CD4-positive, alpha-beta memory T cell (primary cell): ENCODE data around the gene GRID2. TPM values are rescaled to one million over a fixed set of nuclear protein-coding genes. Genes with fewer than 3 reads are reported as not detected.
A peak's percentile ranks its signal among the peaks of the same experiment; 100 is the strongest.

Source experiments
- CTCF ChIA-PET: fragments of 350-600 bp; sonication (Branson Sonifier 250); formaldehyde crosslinking; loops from one replicate; lab custom pipeline; 2021; ENCODE audit warnings: inconsistent platforms; ENCODE audit not compliant: partially characterized antibody; lab: Charles Lee
- POLR2A ChIA-PET: fragments of 350-600 bp; sonication (Branson Sonifier 250); formaldehyde crosslinking; loops from one replicate; lab custom pipeline; 2021; ENCODE audit not compliant: partially characterized antibody; lab: Charles Lee
- DNase-seq, 5 donors: peaks; one replicate each; pipeline versions ENCODE4 v3.0.0 to v3.0.0-alpha.2; 2020 to 2022; ENCODE audit warnings: mixed read lengths in 1 of 5
- H3K27ac ChIP-seq: one replicate; pipeline ENCODE4 v1.7.0; 2013; ENCODE audit warnings: low read depth, low read length
- H3K27me3 ChIP-seq: 2 replicates; pipeline ENCODE4 v1.7.0; 2013; ENCODE audit warnings: mild to moderate bottlenecking, low read length, moderate library complexity; ENCODE audit not compliant: insufficient read depth
- H3K36me3 ChIP-seq: 2 replicates; pipeline ENCODE4 v1.7.0; 2013; ENCODE audit warnings: mild to moderate bottlenecking, low read length, moderate library complexity; ENCODE audit not compliant: insufficient read depth
- H3K4me1 ChIP-seq: 2 replicates; pipeline ENCODE4 v1.7.0; 2013; ENCODE audit warnings: mild to moderate bottlenecking, low read length, moderate library complexity; ENCODE audit not compliant: insufficient read depth
- H3K4me3 ChIP-seq, 2 donors: one replicate each; pipeline ENCODE4 v1.7.0; 2013; ENCODE audit warnings: low read length in 2 of 2, mild to moderate bottlenecking in 1 of 2
- H3K9me3 ChIP-seq, 2 donors: one replicate each; pipeline ENCODE4 v1.7.0; 2013; ENCODE audit warnings: low read length in 2 of 2, control low read depth in 1 of 2; ENCODE audit not compliant: control insufficient read depth in 1 of 2
- H3K27ac Mint-ChIP-seq, 7 donors: one replicate each; pipeline ENCODE4 v1.8.0; 2020 to 2021; ENCODE audit warnings: mixed read lengths in 7 of 7, mild to moderate bottlenecking in 6 of 7, inconsistent platforms in 3 of 7, moderate library complexity in 3 of 7
- H3K27me3 Mint-ChIP-seq, 2 donors: one replicate each; pipeline ENCODE4 v1.8.0; 2020 to 2021; ENCODE audit warnings: mixed read lengths in 2 of 2
- H3K36me3 Mint-ChIP-seq, 2 donors: one replicate each; pipeline ENCODE4 v1.8.0; 2020 to 2021; ENCODE audit warnings: mixed read lengths in 2 of 2, inconsistent platforms in 1 of 2, mild to moderate bottlenecking in 1 of 2
- H3K4me1 Mint-ChIP-seq, 4 donors: one replicate each; pipeline ENCODE4 v1.8.0; 2020 to 2021; ENCODE audit warnings: mixed read lengths in 4 of 4, mild to moderate bottlenecking in 1 of 4
- H3K4me3 Mint-ChIP-seq, 8 donors: one replicate each; pipeline ENCODE4 v1.8.0; 2020 to 2021; ENCODE audit warnings: mixed read lengths in 8 of 8, mild to moderate bottlenecking in 7 of 8, moderate library complexity in 6 of 8, inconsistent platforms in 3 of 8
- H3K9me3 Mint-ChIP-seq, 8 donors: one replicate each; pipeline ENCODE4 v1.8.0; 2020 to 2021; ENCODE audit warnings: mixed read lengths in 8 of 8, mild to moderate bottlenecking in 5 of 8, inconsistent platforms in 3 of 8, moderate library complexity in 1 of 8
- intact Hi-C: fragments of 100-400 bp; cut with micrococcal nuclease; formaldehyde crosslinking; loops from one replicate; pipeline ENCODE4 v1.15.1; 2023
- polyA plus RNA-seq, 2 donors: library from polyadenylated mRNA; unstranded; fragments of 300-500 nt; fragmentation: Illumina TruSeq; gene quantifications; one replicate each; pipeline ENCODE4 v1.2.3, GENCODE V29; 2021
- total RNA-seq, 2 experiments: library from RNA; stranded (reverse); gene quantifications; one replicate each; pipeline ENCODE4 v1.2.3, GENCODE V29; 2021

The GRID2 gene
- total and polyA plus RNA-seq, 4 experiments from 2014 or later: not detected

DNA sequence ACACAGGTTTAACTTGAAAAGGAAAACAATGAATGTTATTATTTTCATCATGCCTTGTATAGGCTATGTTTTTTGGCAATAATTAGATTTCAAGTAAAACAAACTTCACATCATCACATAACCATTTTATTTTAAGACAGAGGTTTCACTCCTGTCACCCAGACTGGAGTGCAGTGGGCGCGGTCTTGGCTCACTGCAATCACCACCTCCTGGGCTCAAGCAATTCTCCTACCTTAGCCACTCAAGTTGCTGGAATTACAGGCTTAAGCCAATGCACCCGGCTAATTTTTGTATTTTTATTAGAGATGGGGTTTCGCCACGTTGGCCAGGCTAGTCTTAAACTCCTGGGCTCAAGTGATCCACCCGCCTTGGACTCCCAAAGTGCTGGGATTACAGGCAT lies 866.2 kb downstream of the GRID2 start:
- no peaks in the 10 kb centered on the region for H3K27me3 ChIP-seq
- no peaks in the 10 kb centered on the region for H3K4me1 ChIP-seq
- intact Hi-C loops: no loop called here
- H3K27ac ChIP-seq: no peak overlapping the region
- H3K9me3 ChIP-seq: no peaks in the 10 kb centered on the region
- Mint-ChIP-seq H3K4me3 (no peak overlapping the region), H3K4me1 (no peaks in the 10 kb centered on the region), H3K36me3 (no peaks in the 10 kb centered on the region), H3K27me3 (no peaks in the 10 kb centered on the region), H3K9me3 (peaks cover 0 to 10% (median 2%) of the 10 kb centered on the region in 8 donors), H3K27ac (no peak overlapping the region)
- no peaks in the 10 kb centered on the region for H3K36me3 ChIP-seq
- no peak for DNase-seq
- CTCF ChIA-PET: no interaction called here
- no peak overlapping the region for H3K4me3 ChIP-seq
- POLR2A ChIA-PET: no interaction called here

DNA sequence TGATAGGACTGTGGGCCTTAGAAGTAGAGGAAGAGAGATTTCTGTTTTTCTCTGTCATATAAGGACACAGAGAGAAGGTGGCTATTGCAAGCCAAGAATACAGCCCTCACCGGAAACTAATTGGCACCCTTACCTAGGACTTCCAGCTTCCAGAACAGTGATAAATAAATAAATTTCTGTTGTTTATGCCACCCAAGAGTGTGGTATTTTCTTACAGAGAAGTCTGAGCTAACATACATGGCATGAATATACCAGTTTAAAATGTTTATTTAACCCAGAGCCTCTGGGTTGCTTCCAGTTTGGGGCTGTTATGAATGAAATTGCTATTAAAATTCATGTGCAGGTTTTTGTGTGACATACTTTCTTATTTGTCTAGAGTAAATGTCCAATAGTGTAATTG lies 870.8 kb downstream of the GRID2 start:
- H3K27me3 ChIP-seq: no peaks in the 10 kb centered on the region
- H3K4me1 ChIP-seq: no peaks in the 10 kb centered on the region
- peaks cover 0 to 9% (median 3%) of the 10 kb centered on the region in 8 donors for H3K9me3 Mint-ChIP-seq
- no peaks in the 10 kb centered on the region for H3K36me3 Mint-ChIP-seq
- H3K4me1 Mint-ChIP-seq: no peaks in the 10 kb centered on the region
- CTCF ChIA-PET: no interaction called here
- POLR2A ChIA-PET: no interaction called here
- no peak overlapping the region for H3K27ac Mint-ChIP-seq
- no peak for DNase-seq
- no peak overlapping the region for H3K4me3 ChIP-seq
- no peak overlapping the region for H3K27ac ChIP-seq
- no peak overlapping the region for H3K4me3 Mint-ChIP-seq
- H3K27me3 Mint-ChIP-seq: no peaks in the 10 kb centered on the region
- intact Hi-C loops: no loop called here
- H3K36me3 ChIP-seq: no peaks in the 10 kb centered on the region
- no peaks in the 10 kb centered on the region for H3K9me3 ChIP-seq

DNA sequence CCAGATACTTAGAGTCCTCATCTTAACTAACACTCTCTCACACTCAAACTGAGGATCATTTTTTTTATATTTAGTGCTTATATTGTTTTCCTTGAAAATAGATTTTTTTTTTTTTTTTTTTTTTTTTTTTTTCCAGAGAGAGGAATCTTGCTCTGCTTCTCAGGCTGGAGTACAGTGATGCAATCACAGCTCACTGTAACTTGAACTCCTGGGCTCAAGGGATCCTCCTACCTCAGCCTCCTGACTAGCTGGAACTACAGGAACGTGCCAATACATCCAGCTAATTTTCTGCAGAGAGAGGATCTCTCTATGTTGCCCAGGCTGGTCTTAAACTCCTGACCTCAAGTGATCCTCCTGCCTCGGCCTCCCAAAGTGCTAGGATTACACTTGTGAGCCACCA lies 874.5 kb downstream of the GRID2 start:
- POLR2A ChIA-PET: no interaction called here

DNA sequence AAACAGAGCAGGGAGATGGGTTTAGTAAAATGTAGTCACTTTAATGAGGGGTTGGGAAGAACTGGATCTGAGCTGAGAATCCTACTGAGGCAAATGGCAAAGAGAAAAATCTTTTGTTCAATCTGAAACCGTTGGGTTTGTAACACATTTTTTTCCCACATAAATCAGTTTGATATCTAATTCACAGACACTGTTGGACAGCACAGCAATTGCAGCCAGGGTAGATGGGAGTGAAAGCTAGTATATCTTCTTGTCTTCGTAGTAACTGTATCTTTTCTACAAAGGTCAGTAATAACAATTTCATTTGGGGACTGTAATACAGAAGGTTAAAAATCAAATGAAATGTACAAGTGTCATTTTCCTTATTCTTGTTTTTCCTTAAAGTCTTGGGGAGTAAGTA lies 875.3 kb downstream of the GRID2 start:
- Histone ChIP-seq H3K27ac (no peak overlapping the region), H3K36me3 (no peaks in the 10 kb centered on the region), H3K4me1 (no peaks in the 10 kb centered on the region), H3K27me3 (no peaks in the 10 kb centered on the region), H3K9me3 (no peaks in the 10 kb centered on the region), H3K4me3 (no peak overlapping the region)
- Mint-ChIP-seq H3K4me3 (no peak overlapping the region), H3K4me1 (no peaks in the 10 kb centered on the region), H3K36me3 (no peaks in the 10 kb centered on the region), H3K9me3 (peaks cover 0 to 12% (median 5%) of the 10 kb centered on the region in 8 donors), H3K27ac (no peak overlapping the region), H3K27me3 (no peaks in the 10 kb centered on the region)
- CTCF ChIA-PET: no interaction called here
- intact Hi-C loops: no loop called here
- POLR2A ChIA-PET: no interaction called here
- no peak for DNase-seq

More for the DNA sequence above, 874.5 kb downstream of the GRID2 start:
- Mint-ChIP-seq H3K4me3 (no peak overlapping the region), H3K4me1 (no peaks in the 10 kb centered on the region), H3K9me3 (peaks cover 0 to 12% (median 5%) of the 10 kb centered on the region in 8 donors), H3K27me3 (no peaks in the 10 kb centered on the region), H3K27ac (peak overlapping the region in 1 of 7 donors; percentile 64), H3K36me3 (no peaks in the 10 kb centered on the region)
- Histone ChIP-seq H3K9me3 (no peaks in the 10 kb centered on the region), H3K27ac (no peak overlapping the region), H3K36me3 (no peaks in the 10 kb centered on the region), H3K4me1 (no peaks in the 10 kb centered on the region), H3K27me3 (no peaks in the 10 kb centered on the region), H3K4me3 (no peak overlapping the region)
- intact Hi-C loops: no loop called here
- no peak for DNase-seq
- CTCF ChIA-PET: interaction anchor here (0.9 kb wide), 1 partner anchor 23 kb away, joined by 3 read pairs; no protein-coding TSS in a partner anchor

DNA sequence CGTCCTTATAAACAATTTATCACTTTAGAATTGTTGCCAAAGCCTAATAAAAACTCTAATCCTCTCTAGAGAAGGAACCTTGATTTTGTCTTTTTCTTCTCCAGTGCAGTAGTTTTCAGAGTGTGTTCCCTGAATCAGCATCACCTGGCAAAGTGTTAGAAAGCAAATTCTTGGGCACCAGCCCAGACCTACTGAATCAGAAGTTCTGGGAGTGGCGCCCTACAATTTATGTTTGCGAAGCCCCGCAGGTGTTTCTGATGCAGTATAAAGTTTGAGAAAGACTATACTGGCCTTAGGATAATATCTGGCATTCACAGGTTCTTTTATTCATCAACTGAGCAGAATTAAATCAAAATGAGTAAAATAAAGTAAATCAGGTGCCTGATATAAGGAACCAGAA lies 879.0 kb downstream of the GRID2 start:
- no peaks in the 10 kb centered on the region for H3K36me3 ChIP-seq
- H3K4me3 ChIP-seq: no peak overlapping the region
- DNase-seq: no peak
- H3K27ac Mint-ChIP-seq: no peak overlapping the region
- CTCF ChIA-PET: no interaction called here
- no peaks in the 10 kb centered on the region for H3K4me1 ChIP-seq
- H3K36me3 Mint-ChIP-seq: no peaks in the 10 kb centered on the region
- no peak overlapping the region for H3K4me3 Mint-ChIP-seq
- H3K9me3 ChIP-seq: no peaks in the 10 kb centered on the region
- H3K27me3 ChIP-seq: no peaks in the 10 kb centered on the region
- peaks cover 0 to 12% (median 6%) of the 10 kb centered on the region in 8 donors for H3K9me3 Mint-ChIP-seq
- intact Hi-C loops: no loop called here
- POLR2A ChIA-PET: no interaction called here
- no peak overlapping the region for H3K27ac ChIP-seq
- no peaks in the 10 kb centered on the region for H3K4me1 Mint-ChIP-seq
- no peaks in the 10 kb centered on the region for H3K27me3 Mint-ChIP-seq

DNA sequence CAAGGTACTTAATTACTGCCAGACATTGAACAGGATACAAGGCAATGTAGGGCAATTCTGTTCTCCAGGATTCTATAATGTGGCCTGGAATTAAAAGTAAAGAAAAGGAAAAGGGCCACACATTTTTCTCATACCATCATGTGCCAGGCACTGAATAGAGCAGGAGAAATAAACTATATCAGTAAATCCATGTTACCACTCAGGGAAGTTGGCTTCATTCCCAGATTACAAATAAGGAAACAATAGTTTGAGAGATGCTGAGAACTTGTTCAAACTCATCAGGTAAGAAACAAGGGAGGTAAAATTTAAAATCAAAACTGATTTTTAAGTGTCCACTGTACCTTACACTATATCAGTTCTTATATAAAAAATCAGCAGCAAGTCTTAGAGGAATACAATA lies 879.8 kb downstream of the GRID2 start:
- H3K9me3 Mint-ChIP-seq: peaks cover 0 to 9% (median 5%) of the 10 kb centered on the region in 8 donors
- no peaks in the 10 kb centered on the region for H3K36me3 Mint-ChIP-seq

DNA sequence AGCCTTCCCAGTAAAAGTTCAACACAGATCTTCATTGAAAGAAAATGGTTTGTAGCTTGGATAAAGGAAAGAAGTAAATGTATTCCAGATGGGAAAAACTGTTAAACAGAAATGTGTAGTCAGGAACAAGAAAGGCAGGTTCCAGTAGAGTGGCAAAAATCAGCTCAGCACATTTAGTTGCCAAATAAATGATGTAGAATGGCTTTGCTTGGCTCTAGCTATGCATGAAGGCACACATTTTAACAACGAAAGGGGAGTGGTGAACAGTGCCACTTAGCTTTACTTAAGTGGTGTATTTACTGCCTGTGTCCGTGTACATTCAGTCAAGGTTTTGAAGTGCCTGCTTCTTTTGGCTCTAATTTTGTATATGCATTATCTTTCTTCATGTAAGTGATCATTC lies 880.3 kb downstream of the GRID2 start:
- Histone ChIP-seq H3K27me3 (no peaks in the 10 kb centered on the region), H3K4me3 (no peak overlapping the region), H3K36me3 (no peaks in the 10 kb centered on the region), H3K27ac (no peak overlapping the region), H3K4me1 (no peaks in the 10 kb centered on the region), H3K9me3 (no peaks in the 10 kb centered on the region)
- H3K4me3 Mint-ChIP-seq: no peak overlapping the region
- intact Hi-C loops: no loop called here
- CTCF ChIA-PET: interaction anchor here (0.7 kb wide), 1 partner anchor 182 kb away, joined by 3 read pairs; no protein-coding TSS in a partner anchor
- H3K36me3 Mint-ChIP-seq: no peaks in the 10 kb centered on the region
- POLR2A ChIA-PET: no interaction called here
- H3K27ac Mint-ChIP-seq: no peak overlapping the region
- peaks cover 0 to 10% (median 5%) of the 10 kb centered on the region in 8 donors for H3K9me3 Mint-ChIP-seq
- no peak for DNase-seq
- no peaks in the 10 kb centered on the region for H3K27me3 Mint-ChIP-seq
- no peaks in the 10 kb centered on the region for H3K4me1 Mint-ChIP-seq

More for the DNA sequence above, 879.8 kb downstream of the GRID2 start:
- ChIA-PET POLR2A (no interaction called here), CTCF (interaction anchor here (0.7 kb wide), 1 partner anchor 182 kb away, joined by 3 read pairs; no protein-coding TSS in a partner anchor)
- Mint-ChIP-seq H3K4me1 (no peaks in the 10 kb centered on the region), H3K27me3 (no peaks in the 10 kb centered on the region), H3K27ac (no peak overlapping the region), H3K4me3 (no peak overlapping the region)
- no peaks in the 10 kb centered on the region for H3K36me3 ChIP-seq
- H3K4me3 ChIP-seq: no peak overlapping the region
- intact Hi-C loops: no loop called here
- H3K27me3 ChIP-seq: no peaks in the 10 kb centered on the region
- DNase-seq: no peak
- H3K9me3 ChIP-seq: no peaks in the 10 kb centered on the region
- no peak overlapping the region for H3K27ac ChIP-seq
- H3K4me1 ChIP-seq: no peaks in the 10 kb centered on the region

DNA sequence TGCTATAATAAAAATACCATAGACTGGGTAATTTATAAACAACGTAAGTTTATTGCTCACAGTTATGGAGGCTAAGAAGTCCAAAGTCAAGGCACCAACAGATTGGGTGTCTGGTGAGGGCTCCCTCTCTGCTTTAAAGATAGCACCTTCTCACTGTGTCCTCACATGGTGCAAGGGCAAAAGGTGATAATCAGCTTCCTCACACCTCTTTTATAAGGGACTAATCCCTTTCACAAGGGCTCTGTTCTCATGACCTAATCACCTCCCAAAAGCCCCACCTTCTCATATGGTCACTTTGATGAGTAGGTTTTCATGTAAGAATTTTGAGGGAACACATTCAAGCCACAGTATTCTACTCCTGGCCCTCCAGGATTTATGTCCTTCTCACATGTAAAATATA lies 883.1 kb downstream of the GRID2 start:
- H3K36me3 Mint-ChIP-seq: no peaks in the 10 kb centered on the region
- intact Hi-C loops: no loop called here
- Histone ChIP-seq H3K4me1 (no peaks in the 10 kb centered on the region), H3K27ac (no peak overlapping the region), H3K9me3 (no peaks in the 10 kb centered on the region), H3K4me3 (no peak overlapping the region), H3K36me3 (no peaks in the 10 kb centered on the region), H3K27me3 (no peaks in the 10 kb centered on the region)
- peaks cover 0 to 8% (median 4%) of the 10 kb centered on the region in 8 donors for H3K9me3 Mint-ChIP-seq
- no peak overlapping the region for H3K4me3 Mint-ChIP-seq
- no peak overlapping the region for H3K27ac Mint-ChIP-seq
- no peak for DNase-seq
- no peaks in the 10 kb centered on the region for H3K4me1 Mint-ChIP-seq
- ChIA-PET POLR2A (no interaction called here), CTCF (no interaction called here)
- no peaks in the 10 kb centered on the region for H3K27me3 Mint-ChIP-seq
